ENCODE data around the gene TMC1.
A peak's percentile ranks its signal among the peaks of the same experiment; 100 is the strongest.
"Not testable (repeated sequence)": the region's sequence is repeated elsewhere in the genome, so short reads cannot be mapped to it uniquely, and the experiment has no call there.

TMC1 gene

DNA sequence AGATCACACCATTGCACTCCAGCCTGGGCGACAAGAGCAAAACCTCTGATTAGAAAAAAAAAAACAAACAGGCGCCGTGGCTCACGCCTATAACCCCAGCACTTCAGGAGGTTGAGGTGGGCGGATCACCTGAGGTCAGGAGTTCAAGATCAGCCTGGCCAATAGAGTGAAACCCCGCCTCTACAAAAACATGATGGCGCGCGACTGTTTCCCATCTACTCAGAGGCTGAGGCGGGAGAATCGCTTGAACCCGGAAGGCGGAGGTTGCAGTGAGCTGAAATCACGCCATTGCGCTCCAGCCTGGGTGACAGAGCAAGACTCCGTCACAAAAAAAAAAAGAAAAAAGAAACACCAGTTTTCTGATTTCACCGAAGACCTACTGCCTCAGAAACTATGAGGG lies at the start of gene TMC1:
TSS of gene TMC1 (plus strand) at position 193 of the 400 bp plus-strand sequence. CDS start 127,041 bp downstream, outside the sequence.
- not testable (repeated sequence) for DNase-seq

DNA sequence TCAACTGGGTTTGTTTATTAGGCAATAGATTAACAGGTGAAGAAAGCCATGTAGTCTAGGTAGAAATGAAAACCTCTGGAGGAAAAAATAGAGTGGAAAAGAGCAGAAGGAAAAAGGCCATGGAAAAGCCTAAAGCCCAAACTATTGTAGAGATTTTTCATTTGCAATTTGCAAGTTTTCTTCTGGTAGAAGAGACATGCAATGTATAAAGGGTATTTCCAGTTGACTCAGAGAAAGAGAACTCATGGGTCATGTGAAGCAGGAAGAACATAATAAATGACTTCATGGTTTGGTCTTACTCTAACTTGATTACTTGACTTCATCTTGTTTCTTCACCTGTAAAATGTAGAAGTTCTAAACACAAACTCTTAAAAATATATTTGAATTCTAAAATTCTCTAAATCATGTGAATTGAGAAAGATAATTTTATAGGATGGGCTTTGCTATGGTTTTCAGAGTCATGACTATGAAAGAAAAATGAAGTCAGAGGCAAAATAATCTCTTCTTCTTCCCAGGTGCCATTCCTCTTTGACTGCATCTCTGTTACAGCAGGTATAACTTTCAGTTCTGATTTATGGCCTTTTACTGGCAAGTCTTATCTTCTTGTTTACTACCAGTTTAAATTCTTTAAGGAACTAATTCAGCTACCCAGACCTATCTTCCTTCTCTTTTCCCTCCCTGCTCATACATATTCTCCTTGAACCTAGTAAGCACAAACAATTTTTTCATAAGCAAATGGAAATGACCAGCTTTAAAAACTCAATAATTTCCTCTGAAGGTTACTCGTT lies 47.7 kb upstream of the TMC1 start:
- DNase-seq: no peak

DNA sequence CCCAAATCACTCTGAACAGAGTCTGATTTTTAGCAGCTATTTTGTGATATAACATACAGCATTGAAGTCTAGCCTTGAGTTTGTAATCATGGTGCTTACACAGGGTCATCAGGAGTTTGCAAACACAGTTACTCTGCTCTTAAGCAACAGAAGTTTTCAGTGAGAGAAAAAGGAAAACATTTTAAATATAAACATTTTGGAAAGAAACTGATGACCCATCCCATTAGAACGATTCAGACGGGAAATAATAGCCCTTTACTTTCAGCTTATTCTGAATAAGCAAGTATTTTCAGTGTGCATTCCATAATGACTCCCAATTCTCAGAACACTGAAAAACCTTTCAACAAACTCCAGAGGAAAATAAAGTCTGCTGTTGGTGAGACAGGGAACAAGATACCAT lies 46.7 kb upstream of the TMC1 start:
- DNase-seq: no peak

DNA sequence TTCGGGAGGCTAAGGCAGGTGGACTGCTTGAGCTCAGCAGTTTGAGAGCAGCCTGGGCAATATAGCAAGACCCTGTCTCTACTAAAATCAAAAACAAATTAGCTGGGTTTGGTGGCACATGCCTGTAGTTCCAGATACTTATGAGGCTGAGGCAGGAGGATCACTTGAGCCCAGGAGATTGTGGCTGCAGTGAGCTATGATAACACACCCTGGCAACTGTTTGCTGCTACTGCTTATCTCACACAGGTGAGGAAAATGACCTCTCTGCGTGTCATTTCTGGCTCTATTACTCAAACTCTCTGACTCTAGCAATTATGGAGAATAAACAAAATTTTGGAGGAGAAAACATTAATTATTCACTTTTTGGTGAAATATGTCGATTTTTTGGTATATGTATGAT lies 45.3 kb upstream of the TMC1 start:
- no peak for DNase-seq

DNA sequence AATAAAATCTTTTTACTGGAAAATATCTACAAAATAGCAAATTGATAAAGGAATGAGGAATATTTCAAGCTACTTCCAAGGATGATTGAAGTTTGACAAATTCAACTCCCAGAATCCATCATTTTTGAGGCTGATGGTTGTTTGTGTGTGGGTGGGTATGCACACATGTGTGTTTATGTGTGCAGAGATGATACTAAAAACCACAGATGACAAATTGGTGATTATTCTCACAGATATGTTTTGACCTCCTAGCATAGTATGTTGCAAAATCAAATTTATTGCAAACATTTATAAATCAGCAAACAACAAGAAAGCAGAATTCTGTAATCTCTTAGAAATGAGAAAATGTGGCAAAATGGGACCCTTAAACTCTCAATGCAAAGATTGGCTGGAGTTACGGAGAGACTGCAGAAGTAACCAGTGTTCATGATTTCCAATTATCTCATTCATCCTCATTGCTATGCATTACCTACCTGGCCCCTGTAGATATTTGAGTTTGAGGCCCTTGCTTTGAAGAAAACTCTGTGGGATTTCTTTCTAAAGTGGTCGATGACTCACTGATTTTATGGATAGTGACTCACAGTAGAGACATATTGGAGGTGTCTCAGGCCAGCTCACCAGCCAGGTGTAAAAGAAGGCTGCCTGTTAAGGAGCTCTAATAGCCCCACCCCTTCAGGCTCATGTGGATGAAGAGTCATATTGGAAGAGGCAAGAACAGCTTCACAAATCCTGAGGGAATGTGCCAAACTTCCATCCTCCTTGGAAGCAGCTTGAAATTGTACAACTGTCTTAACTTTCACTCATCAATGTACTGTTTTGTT lies 44.6 kb upstream of the TMC1 start:
- DNase-seq: no peak

DNA sequence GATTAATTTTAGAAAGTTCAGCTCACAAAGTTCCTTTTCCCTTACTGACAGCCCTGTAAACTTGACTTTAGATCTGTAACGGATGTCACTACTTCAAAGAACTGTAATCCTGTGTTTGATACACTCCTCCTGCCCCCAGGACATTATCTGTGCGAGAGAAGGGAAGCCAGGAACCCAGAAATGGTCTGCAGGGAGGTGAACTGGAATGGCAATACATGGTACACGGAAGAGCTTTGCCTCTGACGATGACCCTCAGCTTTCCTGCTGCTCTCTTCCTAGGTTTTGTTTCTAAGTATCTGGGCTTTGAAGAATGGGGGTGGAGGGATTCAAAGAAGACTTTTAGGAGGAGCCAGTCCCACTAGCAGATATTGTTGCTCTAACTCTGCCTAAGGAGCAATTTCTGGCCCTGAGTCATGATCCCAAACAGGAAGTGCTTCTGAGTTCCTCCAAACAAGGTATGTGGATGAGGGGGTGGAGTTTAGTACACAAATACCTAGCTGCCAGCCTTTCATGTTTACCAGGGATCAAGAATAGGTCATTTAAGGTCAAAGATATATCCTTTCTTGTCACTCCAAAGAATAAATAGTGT lies 43.4 kb upstream of the TMC1 start:
- no peak for DNase-seq

DNA sequence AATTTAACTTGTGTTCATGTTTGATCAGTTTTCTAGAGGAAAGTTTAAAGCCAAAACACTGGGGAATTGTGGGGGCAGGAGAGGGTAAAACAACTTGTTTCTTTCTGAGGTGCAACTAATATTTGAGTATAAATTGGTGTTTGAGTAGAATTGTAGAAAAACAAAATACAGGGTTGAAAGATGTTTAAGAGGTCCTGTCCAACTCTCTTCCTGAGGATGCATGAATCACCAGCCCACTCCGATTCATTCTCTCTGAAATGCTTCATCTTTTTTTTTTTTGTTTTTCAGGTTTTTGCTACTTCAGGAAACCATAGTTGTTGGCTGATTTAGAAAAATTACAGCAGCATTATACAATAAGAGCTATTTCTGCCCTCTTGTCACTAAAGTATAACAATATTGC lies 42.4 kb upstream of the TMC1 start:
- DNase-seq: no peak

DNA sequence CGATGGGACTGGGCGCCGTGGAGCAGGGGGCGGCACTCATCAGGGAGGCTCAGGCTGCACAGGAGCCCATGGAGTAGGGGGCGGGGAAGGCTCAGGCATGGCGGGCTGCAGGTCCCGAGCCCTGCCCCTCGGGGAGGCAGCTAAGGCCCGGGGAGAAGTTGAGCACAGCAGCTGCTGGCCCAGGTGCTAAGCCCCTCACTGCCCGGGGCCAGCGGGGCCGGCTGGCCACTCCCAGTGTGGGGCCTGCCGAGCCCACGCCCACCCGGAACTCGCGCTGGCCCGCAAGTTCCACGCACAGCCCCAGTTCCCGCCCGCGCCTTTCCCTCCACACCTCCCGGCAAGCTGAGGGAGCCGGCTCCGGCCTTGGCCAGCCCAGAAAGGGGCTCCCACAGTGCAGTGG lies 41.1 kb upstream of the TMC1 start:
- DNase-seq: not testable (repeated sequence)

DNA sequence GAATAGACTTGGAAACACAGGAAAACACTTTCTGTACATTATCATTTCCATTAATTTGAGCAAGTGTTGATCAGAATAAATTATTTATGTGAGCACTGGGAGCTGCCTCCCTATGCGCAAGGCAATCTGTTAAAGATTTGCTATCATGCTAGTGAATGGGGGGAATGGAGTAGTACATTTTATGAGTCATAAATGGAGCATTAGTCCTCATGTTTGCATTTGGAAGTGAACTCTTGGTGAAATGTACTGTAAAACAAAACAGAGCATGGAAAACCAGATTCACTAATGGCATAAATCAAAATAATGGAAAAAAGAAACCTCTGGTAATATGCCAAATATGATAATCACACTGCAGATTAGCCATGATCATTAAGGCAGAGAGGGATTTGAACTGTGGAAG lies 40.5 kb upstream of the TMC1 start:
- no peak for DNase-seq

DNA sequence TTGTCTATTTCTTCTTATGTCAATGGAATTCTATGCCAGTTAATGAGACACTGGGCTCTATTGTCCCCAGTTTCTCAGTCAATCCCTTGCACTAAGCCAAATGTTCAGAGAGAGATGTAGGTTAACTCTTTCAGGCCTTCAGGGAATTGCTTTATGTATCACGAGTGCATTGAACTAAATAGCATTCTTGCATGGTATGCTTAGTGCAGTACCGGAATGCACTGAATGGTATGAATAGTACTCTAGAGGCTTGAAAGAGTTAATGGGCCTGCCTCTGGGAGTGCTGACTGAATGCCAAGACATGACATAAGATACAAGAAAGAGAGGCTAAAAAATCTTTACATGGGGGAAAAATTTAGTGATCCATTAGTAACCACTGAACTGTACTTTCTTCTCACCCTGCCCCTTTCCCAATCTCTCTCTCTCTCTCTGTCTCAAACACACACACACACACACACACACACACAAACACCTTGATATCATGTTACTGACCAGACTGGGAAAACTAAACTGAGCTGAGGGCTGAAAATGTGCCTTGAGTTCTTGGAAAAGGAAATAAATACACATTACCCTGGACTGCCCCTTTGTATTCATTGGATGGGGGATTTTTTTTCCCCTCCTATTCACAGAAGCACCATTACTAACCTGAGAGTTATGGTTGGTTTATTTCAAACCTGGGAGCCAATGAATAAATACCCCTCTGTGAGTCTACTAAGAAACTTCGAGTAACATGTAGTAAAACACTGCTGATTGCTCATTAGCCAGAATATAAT lies 35.4 kb upstream of the TMC1 start:
- DNase-seq: no peak

DNA sequence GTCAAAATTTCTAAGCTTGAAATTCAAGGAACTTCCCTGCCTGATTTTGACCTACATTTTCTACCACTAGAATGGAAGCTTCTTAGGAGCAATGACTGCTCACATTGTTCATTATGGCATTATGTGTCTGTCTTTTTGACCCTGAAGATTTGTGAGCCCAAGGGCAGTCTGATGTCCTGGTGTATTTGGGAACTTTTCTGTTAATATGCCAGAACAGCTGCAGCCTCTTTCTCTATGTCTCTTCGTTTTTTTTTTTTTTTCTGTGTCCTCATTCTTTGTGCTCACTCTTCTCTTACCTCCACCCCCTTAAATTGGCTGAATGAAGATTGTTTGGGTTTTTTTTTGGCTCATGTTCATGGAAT lies 34.8 kb upstream of the TMC1 start:
- DNase-seq: no peak

DNA sequence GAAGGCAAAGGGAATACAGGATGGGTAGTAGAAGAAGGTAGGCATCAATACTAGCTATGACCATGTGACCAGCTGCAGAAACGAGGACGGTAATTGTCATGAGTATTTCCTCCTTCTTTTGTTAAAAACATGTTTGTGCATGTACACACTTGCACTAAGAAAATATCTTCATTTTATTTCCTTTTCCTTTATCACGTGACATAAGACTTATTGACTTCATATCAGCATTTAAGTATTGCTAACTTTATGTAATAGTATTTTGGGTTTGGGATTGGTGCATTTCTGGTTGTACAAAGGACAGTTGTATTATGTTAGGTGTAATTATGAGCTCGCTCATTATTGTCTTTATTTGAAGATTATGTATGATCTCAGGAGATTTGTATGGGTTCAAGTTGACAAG lies 33.7 kb upstream of the TMC1 start:
- not testable (repeated sequence) for DNase-seq

DNA sequence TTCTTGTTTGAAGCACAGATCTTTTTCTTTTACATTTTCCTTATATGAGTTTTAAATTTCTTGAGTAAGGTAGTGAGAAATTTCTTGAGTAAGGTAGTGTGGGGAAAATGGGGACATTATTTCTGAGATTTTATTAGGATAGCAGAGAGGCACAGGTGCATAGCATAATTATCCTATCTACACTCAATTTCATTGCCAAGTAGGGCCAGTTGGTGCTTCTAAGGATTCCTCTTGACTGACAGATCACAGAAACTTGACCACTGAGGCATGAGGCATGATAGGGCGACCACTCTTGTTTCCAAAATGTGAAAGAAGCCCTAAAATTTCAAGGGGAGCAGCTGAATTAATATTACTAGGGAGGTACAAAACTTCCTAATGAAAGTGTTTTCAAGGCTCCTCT lies 31.4 kb upstream of the TMC1 start:
- DNase-seq: no peak

DNA sequence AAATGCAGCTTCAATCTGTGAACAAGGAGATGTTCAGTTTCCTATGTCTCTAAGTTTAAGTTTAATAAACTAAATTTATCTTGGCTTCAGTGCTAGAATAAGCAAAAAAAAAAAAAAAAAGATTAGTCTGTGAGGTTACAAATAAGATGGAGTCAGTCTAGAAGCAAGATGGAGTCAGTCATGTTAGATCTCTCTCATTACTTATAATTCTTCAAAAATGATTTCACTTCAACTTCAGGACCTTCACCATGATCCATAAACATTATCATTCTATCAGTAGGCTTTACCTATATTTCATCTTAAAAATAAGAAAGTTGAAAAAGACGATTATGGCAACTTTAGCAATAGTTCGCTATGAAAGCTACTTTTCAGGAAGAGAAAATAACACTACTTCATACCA lies 30.2 kb upstream of the TMC1 start:
- DNase-seq: no peak

DNA sequence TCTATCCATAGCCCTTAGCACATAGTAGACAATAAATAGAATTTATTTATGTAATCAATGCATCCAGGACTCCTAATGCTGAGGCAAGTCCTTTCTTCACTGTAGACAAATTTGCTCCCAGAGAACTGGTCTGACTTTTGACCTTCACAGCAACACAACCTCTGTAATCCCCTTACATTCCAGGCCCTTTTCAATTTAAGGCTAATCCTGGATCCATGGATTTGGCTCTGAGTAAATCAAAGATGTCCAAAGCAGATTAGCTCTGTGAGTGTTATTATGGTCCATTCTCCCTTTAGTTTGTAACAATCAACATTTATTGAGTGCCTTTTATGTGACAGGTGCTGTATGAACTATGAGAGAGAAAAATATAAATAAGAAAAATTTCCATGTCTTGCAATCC lies 27.4 kb upstream of the TMC1 start:
- no peak for DNase-seq

DNA sequence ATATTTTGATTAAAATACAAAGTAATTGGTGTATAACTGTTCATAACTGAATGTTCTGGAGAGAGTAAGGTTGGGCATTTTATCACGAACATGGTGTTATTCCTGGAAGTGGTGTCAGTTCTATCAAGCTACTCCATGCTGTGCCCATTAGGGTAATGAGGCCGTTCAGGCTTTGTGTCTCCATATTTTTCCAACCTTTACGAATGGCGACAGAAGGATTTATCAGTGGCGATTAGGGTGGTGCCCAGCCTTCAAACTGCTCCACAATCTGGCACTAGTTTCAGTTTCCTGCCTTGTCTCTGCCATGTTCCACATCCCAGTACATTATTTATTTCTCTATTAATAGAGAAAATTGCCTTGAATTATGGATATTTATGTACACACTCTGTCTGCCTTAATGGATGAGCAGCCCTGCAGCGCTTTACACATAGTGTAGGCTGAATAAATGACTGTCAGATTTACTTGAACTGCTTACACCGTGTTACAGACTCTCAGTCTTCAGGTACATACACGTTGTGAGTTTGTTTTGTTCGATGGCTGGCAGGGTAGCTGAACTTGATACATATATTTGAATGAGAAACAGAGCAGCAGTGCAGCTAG lies 23.9 kb upstream of the TMC1 start:
- no peak for DNase-seq

DNA sequence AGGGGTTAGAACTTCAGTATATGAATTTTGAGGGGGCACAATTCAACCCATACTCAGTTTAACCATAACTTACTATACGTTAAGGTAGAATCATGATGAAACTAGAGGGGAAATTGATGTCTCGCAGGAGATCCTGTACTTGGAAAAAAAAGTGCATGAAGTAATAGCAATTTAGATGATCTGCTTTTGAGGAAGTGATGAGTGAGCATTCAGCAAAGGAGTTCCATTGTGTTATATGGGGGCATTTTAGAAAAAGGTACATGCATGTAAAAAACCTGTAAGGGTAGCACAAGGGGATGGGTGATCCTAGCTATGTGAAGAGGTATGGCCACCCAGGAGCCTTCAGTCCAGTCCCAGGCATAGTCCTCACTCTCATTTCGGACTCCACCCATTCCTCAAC lies 14.8 kb upstream of the TMC1 start:
- no peak for DNase-seq

DNA sequence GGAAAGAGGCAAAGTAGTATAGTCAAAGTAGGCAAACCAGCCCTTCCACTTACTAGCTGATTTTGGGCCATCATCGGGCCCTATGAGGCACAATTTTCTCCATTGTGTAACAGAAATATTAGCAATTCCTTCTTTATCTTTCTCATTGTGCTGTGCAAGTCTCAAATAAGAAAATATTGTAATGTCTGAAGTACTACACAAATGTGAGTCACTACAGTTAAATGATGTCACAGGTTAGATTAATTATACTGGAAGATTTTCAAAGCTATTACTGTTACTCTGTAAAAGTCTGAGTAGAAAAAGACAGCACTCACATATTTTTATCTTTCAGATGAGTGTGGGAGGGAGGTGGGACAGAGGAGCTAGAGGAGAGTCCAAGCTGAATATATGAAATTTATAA lies 12.4 kb upstream of the TMC1 start:
- no peak for DNase-seq

DNA sequence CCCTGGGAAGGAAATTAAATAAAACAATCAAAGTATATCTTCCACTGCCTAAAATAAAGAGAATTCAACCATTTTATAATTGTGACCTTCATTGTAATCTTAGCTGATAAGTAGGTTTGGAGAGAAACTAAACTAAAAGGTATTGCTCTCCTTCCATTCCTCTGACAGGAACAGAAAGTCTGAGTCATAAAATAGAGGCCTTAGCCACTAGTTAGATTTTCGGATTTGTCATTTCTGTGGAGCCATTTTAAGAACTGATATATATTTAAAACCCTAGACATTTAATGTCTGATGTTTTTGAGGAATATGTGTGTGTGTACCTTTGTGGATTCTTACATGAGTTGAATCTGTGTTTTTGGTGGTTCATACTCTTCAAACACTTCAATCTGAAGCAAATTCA lies 11.8 kb upstream of the TMC1 start:
- no peak for DNase-seq

DNA sequence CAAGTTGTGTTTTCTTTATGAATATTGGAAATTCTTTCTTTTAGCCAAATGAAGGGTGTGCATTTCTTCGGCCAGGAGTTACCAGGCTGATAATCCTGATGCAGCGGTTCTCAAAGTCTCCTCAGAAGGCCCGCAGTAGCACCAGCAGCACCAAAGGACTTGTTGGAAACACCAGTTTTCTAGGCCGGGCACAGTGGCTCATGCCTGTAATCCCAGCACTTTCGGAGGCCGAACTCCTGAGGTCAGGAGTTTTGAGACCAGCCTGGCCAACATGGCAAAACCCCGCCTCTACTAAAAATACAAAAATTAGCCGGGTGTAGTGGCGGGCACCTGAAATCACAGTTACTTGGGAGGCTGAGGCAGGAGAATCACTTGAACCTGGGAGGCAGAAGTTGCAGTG lies 397 bp upstream of the TMC1 start:
- not testable (repeated sequence) for DNase-seq

DNA sequence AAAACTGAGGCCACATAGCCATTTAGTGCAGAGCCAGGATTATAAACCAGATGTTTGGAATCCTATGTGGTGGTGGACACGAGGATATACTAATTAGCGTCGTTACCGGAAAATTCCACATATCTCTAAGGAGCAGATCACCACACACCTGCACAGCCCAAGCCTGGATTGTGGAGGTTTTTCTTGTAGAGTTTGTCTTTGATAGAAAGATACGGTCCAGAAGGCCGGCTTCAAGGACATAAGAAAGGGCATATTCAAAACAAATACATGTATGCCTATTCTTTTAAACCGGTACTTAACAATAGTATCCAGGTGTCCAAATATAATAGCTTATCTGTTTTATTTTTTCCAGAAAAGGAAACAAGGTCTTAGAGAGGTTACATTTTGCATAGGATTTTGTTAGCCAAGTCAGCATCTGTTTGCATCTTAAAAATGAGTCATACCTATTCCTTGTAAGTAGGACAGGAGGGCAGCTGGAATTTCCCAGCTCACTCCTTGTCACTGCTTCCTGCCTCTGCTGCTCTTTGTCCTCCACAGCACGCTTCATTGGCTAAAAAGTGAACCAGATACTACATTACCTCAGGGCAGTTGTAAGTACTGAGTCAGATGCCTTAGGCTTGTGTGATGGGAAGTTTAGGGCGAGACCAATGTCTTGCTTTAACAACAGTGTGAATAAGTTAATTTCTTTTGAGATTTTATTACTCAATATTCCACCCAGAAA lies 3.6 kb downstream of the TMC1 start:
- DNase-seq: peak in 1 of 2 experiments; percentile 0

Data from NCI-H526 (cell line).